Subcutaneous abdominal adipose tissue (tissue), 5 donors: Measurements from ENCODE around the gene NWD2.

ENCODE experiments used
- H3K27ac ChIP-seq: one replicate; pipeline ENCODE4 v1.7.0; 2013; ENCODE audit warnings: low read depth, mild to moderate bottlenecking, inconsistent platforms, low read length, moderate library complexity
- H3K27me3 ChIP-seq, 5 donors: one replicate each; pipeline ENCODE4 v1.7.0; 2013; ENCODE audit warnings: low read length in 5 of 5, inconsistent platforms in 1 of 5; ENCODE audit not compliant: control insufficient read depth in 5 of 5, insufficient read depth in 4 of 5
- H3K36me3 ChIP-seq, 5 donors: one replicate each; pipeline ENCODE4 v1.7.0; 2013; ENCODE audit warnings: low read length in 5 of 5; ENCODE audit not compliant: control insufficient read depth in 5 of 5, insufficient read depth in 5 of 5
- H3K4me1 ChIP-seq, 5 donors: one replicate each; pipeline ENCODE4 v1.7.0; 2013; ENCODE audit warnings: low read length in 5 of 5, mild to moderate bottlenecking in 3 of 5, moderate library complexity in 1 of 5; ENCODE audit not compliant: control insufficient read depth in 5 of 5, insufficient read depth in 5 of 5
- H3K4me3 ChIP-seq, 5 donors: one replicate each; pipeline ENCODE4 v1.7.0; 2013; ENCODE audit warnings: low read length in 5 of 5, low read depth in 1 of 5
- H3K9ac ChIP-seq, 5 donors: one replicate each; pipeline ENCODE4 v1.7.0; 2013; ENCODE audit warnings: low read length in 5 of 5, mild to moderate bottlenecking in 4 of 5, moderate library complexity in 3 of 5
- H3K9me3 ChIP-seq, 5 donors: one replicate each; pipeline ENCODE4 v1.7.0; 2013; ENCODE audit warnings: low read length in 5 of 5; ENCODE audit not compliant: control insufficient read depth in 5 of 5
- donor health status: healthy.
- donor health status: healthy.
- donor health status: healthy.
- donor health status: healthy.
- donor health status: healthy.

NWD2 gene

GRCh38 chr4:37232315-37232714, 12.2 kb upstream of the NWD2 start:
- no peak overlapping the region for H3K4me3 ChIP-seq
- H3K27ac ChIP-seq, result no peak overlapping the region
- no peaks in the 10 kb centered on the region for H3K9me3 ChIP-seq
- no peaks in the 10 kb centered on the region for H3K36me3 ChIP-seq
- H3K9ac ChIP-seq, result no peak overlapping the region
- no peaks in the 10 kb centered on the region for H3K4me1 ChIP-seq
- H3K27me3 ChIP-seq, result no peaks in the 10 kb centered on the region

- Histone ChIP-seq H3K9ac (no peak overlapping the region), H3K27ac (no peak overlapping the region), H3K4me1 (no peaks in the 10 kb centered on the region), H3K4me3 (no peak overlapping the region), H3K36me3 (no peaks in the 10 kb centered on the region), H3K9me3 (no peaks in the 10 kb centered on the region), H3K27me3 (peaks cover 0 to 2% (median 0%) of the 10 kb centered on the region in 5 donors)
Observed at GRCh38 chr4:37236165-37236564, 8.4 kb upstream of the NWD2 start.

- Histone ChIP-seq H3K27me3 (peaks cover 6 to 26% (median 10%) of the 10 kb centered on the region in 5 donors), H3K9ac (no peak overlapping the region), H3K27ac (peak overlapping the region; percentile 84), H3K9me3 (no peaks in the 10 kb centered on the region), H3K4me3 (no peak overlapping the region), H3K4me1 (peaks cover 1 to 39% (median 36%) of the 10 kb centered on the region in 5 donors), H3K36me3 (no peaks in the 10 kb centered on the region)
Observed at GRCh38 chr4:37241647-37242046, 2.9 kb upstream of the NWD2 start.

GRCh38 chr4:37243051-37243450, 1.5 kb upstream of the NWD2 start:
- no peaks in the 10 kb centered on the region for H3K9me3 ChIP-seq
- no peaks in the 10 kb centered on the region for H3K36me3 ChIP-seq
- peak overlapping the region in 1 of 5 donors; percentile 19 for H3K9ac ChIP-seq
- H3K4me1 ChIP-seq, result peaks cover 1 to 39% (median 36%) of the 10 kb centered on the region in 5 donors
- H3K4me3 ChIP-seq, result peak overlapping the region in 3 of 5 donors; percentile 51 to 69 (median 61)
- H3K27me3 ChIP-seq, result peaks cover 6 to 26% (median 10%) of the 10 kb centered on the region in 5 donors
- peak overlapping the region; percentile 84 for H3K27ac ChIP-seq

- Histone ChIP-seq H3K9me3 (no peaks in the 10 kb centered on the region), H3K4me3 (peak overlapping the region; percentile 49 to 72 (median 61)), H3K9ac (peak overlapping the region in 1 of 5 donors; percentile 15), H3K27ac (peak overlapping the region; percentile 54), H3K27me3 (peaks cover 6 to 26% (median 10%) of the 10 kb centered on the region in 5 donors), H3K36me3 (no peaks in the 10 kb centered on the region), H3K4me1 (peaks cover 1 to 39% (median 36%) of the 10 kb centered on the region in 5 donors)
Observed at GRCh38 chr4:37243722-37244582, 591 bp upstream of the NWD2 start.

GRCh38 chr4:37245391-37245954, 930 bp downstream of the NWD2 start:
- no peaks in the 10 kb centered on the region for H3K36me3 ChIP-seq
- peaks cover 6 to 26% (median 10%) of the 10 kb centered on the region in 5 donors for H3K27me3 ChIP-seq
- H3K9ac ChIP-seq, result peak overlapping the region in 1 of 5 donors; percentile 19
- H3K4me3 ChIP-seq, result peak overlapping the region; percentile 49 to 72 (median 61)
- no peak overlapping the region for H3K27ac ChIP-seq
- H3K9me3 ChIP-seq, result no peaks in the 10 kb centered on the region
- H3K4me1 ChIP-seq, result peaks cover 1 to 39% (median 36%) of the 10 kb centered on the region in 5 donors

- H3K9ac ChIP-seq, result no peak overlapping the region
- peaks cover 1 to 39% (median 36%) of the 10 kb centered on the region in 5 donors for H3K4me1 ChIP-seq
- no peaks in the 10 kb centered on the region for H3K9me3 ChIP-seq
- peaks cover 6 to 26% (median 10%) of the 10 kb centered on the region in 5 donors for H3K27me3 ChIP-seq
- no peak overlapping the region for H3K4me3 ChIP-seq
- no peaks in the 10 kb centered on the region for H3K36me3 ChIP-seq
- H3K27ac ChIP-seq, result no peak overlapping the region
Observed at GRCh38 chr4:37246891-37247290, 2.3 kb downstream of the NWD2 start.

- H3K4me1 ChIP-seq, result peaks cover 0 to 7% (median 0%) of the 10 kb centered on the region in 5 donors
- H3K9me3 ChIP-seq, result no peaks in the 10 kb centered on the region
- no peak overlapping the region for H3K27ac ChIP-seq
- H3K27me3 ChIP-seq, result no peaks in the 10 kb centered on the region
- no peaks in the 10 kb centered on the region for H3K36me3 ChIP-seq
- H3K9ac ChIP-seq, result no peak overlapping the region
- H3K4me3 ChIP-seq, result no peak overlapping the region
Observed at GRCh38 chr4:37258221-37258620, 13.7 kb downstream of the NWD2 start.

GRCh38 chr4:37268319-37268718, 23.8 kb downstream of the NWD2 start:
- Histone ChIP-seq H3K27me3 (no peaks in the 10 kb centered on the region), H3K27ac (no peak overlapping the region), H3K36me3 (no peaks in the 10 kb centered on the region), H3K4me3 (no peak overlapping the region), H3K4me1 (no peaks in the 10 kb centered on the region), H3K9ac (no peak overlapping the region), H3K9me3 (no peaks in the 10 kb centered on the region)

- Histone ChIP-seq H3K27ac (no peak overlapping the region), H3K9me3 (peaks cover 0 to 8% (median 0%) of the 10 kb centered on the region in 5 donors), H3K4me1 (no peaks in the 10 kb centered on the region), H3K27me3 (no peaks in the 10 kb centered on the region), H3K9ac (no peak overlapping the region), H3K4me3 (no peak overlapping the region), H3K36me3 (no peaks in the 10 kb centered on the region)
Observed at GRCh38 chr4:37279121-37279520, 34.6 kb downstream of the NWD2 start.
